Amygdala (tissue), 56 donors: ENCODE results near the gene HIVEP1.
A peak's percentile ranks its signal among the peaks of the same experiment; 100 is the strongest.

ENCODE experiments used
- DNase-seq, 56 donors: peaks; one replicate each; lab custom pipeline; 2025; lab: John Stamatoyannopoulos, UW

HIVEP1 gene

GRCh38 chr6:12012038-12012557 is at the start of gene HIVEP1:
TSS of gene HIVEP1 (plus strand) at chr6:12012312. CDS start at chr6:12015629, 3,317 bp downstream.
- peak in 19 of 56 donors; percentile 3 to 58 (median 35) for DNase-seq

- no peak for DNase-seq
Observed at GRCh38 chr6:11963756-11964500, 48.2 kb upstream of the HIVEP1 start.

- DNase-seq, result no peak
Observed at GRCh38 chr6:11964729-11965335, 47.3 kb upstream of the HIVEP1 start.

GRCh38 chr6:11965499-11965898 is 46.6 kb upstream of the HIVEP1 start:
- DNase-seq, result no peak

- DNase-seq, result no peak
Observed at GRCh38 chr6:11968241-11968806, 43.8 kb upstream of the HIVEP1 start.

- peak in 1 of 56 donors; percentile 0 for DNase-seq
Observed at GRCh38 chr6:11969092-11969491, 43.0 kb upstream of the HIVEP1 start.

- DNase-seq, result no peak
Observed at GRCh38 chr6:11970114-11970513, 42.0 kb upstream of the HIVEP1 start.

GRCh38 chr6:11971154-11971553 is 41.0 kb upstream of the HIVEP1 start:
- DNase-seq, result no peak

GRCh38 chr6:11972270-11972669 is 39.8 kb upstream of the HIVEP1 start:
- DNase-seq, result no peak

- no peak for DNase-seq
Observed at GRCh38 chr6:11972806-11973205, 39.3 kb upstream of the HIVEP1 start.

- DNase-seq, result no peak
Observed at GRCh38 chr6:11973238-11973637, 38.9 kb upstream of the HIVEP1 start.

GRCh38 chr6:11974089-11974488 is 38.0 kb upstream of the HIVEP1 start:
- DNase-seq, result no peak

GRCh38 chr6:11975353-11975977 is 36.6 kb upstream of the HIVEP1 start:
- DNase-seq, result peak in 4 of 56 donors; percentile 1 to 5 (median 2)

- no peak for DNase-seq
Observed at GRCh38 chr6:11976489-11976888, 35.6 kb upstream of the HIVEP1 start.

- no peak for DNase-seq
Observed at GRCh38 chr6:11977193-11977592, 34.9 kb upstream of the HIVEP1 start.

GRCh38 chr6:11977738-11978137 is 34.4 kb upstream of the HIVEP1 start:
- DNase-seq, result no peak

GRCh38 chr6:11978169-11978987 is 33.7 kb upstream of the HIVEP1 start:
- no peak for DNase-seq

- no peak for DNase-seq
Observed at GRCh38 chr6:11979866-11980265, 32.2 kb upstream of the HIVEP1 start.

- DNase-seq, result no peak
Observed at GRCh38 chr6:11983306-11983705, 28.8 kb upstream of the HIVEP1 start.

GRCh38 chr6:11987386-11987785 is 24.7 kb upstream of the HIVEP1 start:
- no peak for DNase-seq
